ES-I3 (cell line): ENCODE results near the gene AK4.

ENCODE experiments used
- H3K36me3 ChIP-seq: 2 replicates; pipeline ENCODE4 v1.6.1; 2013; ENCODE audit warnings: mild to moderate bottlenecking, low read length, control low read depth, moderate library complexity; ENCODE audit not compliant: insufficient read depth
- H3K4me1 ChIP-seq: 2 replicates; pipeline ENCODE4 v1.6.1; 2013; ENCODE audit warnings: mild to moderate bottlenecking, control low read depth, low read length; ENCODE audit not compliant: insufficient read depth
- H3K9ac ChIP-seq: 2 replicates; pipeline ENCODE4 v1.6.1; 2013; ENCODE audit warnings: low read depth, mild to moderate bottlenecking, low read length, moderate library complexity
- H3K9me3 ChIP-seq: 2 replicates; pipeline ENCODE4 v1.6.1; 2013; ENCODE audit warnings: mild to moderate bottlenecking, low read length, moderate library complexity; ENCODE audit not compliant: control insufficient read depth, insufficient read depth

The AK4 gene

GRCh38 chr1:65267271-65267670, 119.3 kb downstream of the AK4 start:
- Histone ChIP-seq H3K36me3 (no peaks in the 10 kb centered on the region), H3K9ac (no peak overlapping the region), H3K9me3 (no peaks in the 10 kb centered on the region), H3K4me1 (peaks cover 6% of the 10 kb centered on the region; the same call in 1 of the 2 replicates)

- Histone ChIP-seq H3K4me1 (peaks cover 6% of the 10 kb centered on the region; the same call in 1 of the 2 replicates), H3K36me3 (no peaks in the 10 kb centered on the region), H3K9me3 (no peaks in the 10 kb centered on the region), H3K9ac (no peak overlapping the region)
Measured at GRCh38 chr1:65267683-65268082, 119.7 kb downstream of the AK4 start.

GRCh38 chr1:65269612-65270011, 121.6 kb downstream of the AK4 start:
- Histone ChIP-seq H3K36me3 (no peaks in the 10 kb centered on the region), H3K9ac (no peak overlapping the region), H3K9me3 (no peaks in the 10 kb centered on the region), H3K4me1 (0 out of 2 replicates have a peak, but pooled peaks cover 3% of the 10 kb centered on the region)

GRCh38 chr1:65276197-65276939, 128.4 kb downstream of the AK4 start:
- Histone ChIP-seq H3K36me3 (no peaks in the 10 kb centered on the region), H3K4me1 (peaks cover 27% of the 10 kb centered on the region), H3K9ac (no peak overlapping the region), H3K9me3 (no peaks in the 10 kb centered on the region)

GRCh38 chr1:65277605-65278347, 129.8 kb downstream of the AK4 start:
- H3K9ac ChIP-seq: no peak overlapping the region
- no peaks in the 10 kb centered on the region for H3K9me3 ChIP-seq
- no peaks in the 10 kb centered on the region for H3K36me3 ChIP-seq
- peaks cover 33% of the 10 kb centered on the region for H3K4me1 ChIP-seq

- no peaks in the 10 kb centered on the region for H3K36me3 ChIP-seq
- H3K9ac ChIP-seq: peak overlapping the region; percentile 44; the same call in 1 of the 2 replicates
- H3K9me3 ChIP-seq: no peaks in the 10 kb centered on the region
- peaks cover 33% of the 10 kb centered on the region for H3K4me1 ChIP-seq
Measured at GRCh38 chr1:65278376-65279069, 130.5 kb downstream of the AK4 start.

- Histone ChIP-seq H3K9ac (peak overlapping the region; percentile 44; the same call in 1 of the 2 replicates), H3K4me1 (peaks cover 33% of the 10 kb centered on the region), H3K9me3 (no peaks in the 10 kb centered on the region), H3K36me3 (no peaks in the 10 kb centered on the region)
Measured at GRCh38 chr1:65279070-65279779, 131.2 kb downstream of the AK4 start.
